ENCODE measurements around the gene KCNC4. TPM values are rescaled to one million over a fixed set of nuclear protein-coding genes. Genes with fewer than 3 reads are reported as not detected.
A peak's percentile ranks its signal among the peaks of the same experiment; 100 is the strongest.

KCNC4 gene
- total RNA-seq, 2 donors from 2014 or later, result 8.6 to 12.7 TPM

- H3K9me3 ChIP-seq, result no peaks in the 10 kb centered on the region
- peaks cover 35% of the 10 kb centered on the region for H3K4me1 ChIP-seq
- H3K27me3 ChIP-seq, result no peaks in the 10 kb centered on the region
- 89 to 91% methylated on average over 9 to 11 of the region's 11 CpGs for whole genome bisulfite sequencing, 2 donors
- DNase-seq (no peak), ATAC-seq (no peak)
- H3K4me3 ChIP-seq, result no peak overlapping the region
- no peaks in the 10 kb centered on the region for H3K36me3 ChIP-seq (replicated peaks in 1 of 2; ENCODE audit: insufficient read depth in 1 of 2, low read depth in 2 of 2)
- H3K27ac ChIP-seq, result no peak overlapping the region
- no peak for TF ChIP-seq POLR2A (IDR thresholded peaks at IDR 0.05)
- TF ChIP-seq, protein P1, sequence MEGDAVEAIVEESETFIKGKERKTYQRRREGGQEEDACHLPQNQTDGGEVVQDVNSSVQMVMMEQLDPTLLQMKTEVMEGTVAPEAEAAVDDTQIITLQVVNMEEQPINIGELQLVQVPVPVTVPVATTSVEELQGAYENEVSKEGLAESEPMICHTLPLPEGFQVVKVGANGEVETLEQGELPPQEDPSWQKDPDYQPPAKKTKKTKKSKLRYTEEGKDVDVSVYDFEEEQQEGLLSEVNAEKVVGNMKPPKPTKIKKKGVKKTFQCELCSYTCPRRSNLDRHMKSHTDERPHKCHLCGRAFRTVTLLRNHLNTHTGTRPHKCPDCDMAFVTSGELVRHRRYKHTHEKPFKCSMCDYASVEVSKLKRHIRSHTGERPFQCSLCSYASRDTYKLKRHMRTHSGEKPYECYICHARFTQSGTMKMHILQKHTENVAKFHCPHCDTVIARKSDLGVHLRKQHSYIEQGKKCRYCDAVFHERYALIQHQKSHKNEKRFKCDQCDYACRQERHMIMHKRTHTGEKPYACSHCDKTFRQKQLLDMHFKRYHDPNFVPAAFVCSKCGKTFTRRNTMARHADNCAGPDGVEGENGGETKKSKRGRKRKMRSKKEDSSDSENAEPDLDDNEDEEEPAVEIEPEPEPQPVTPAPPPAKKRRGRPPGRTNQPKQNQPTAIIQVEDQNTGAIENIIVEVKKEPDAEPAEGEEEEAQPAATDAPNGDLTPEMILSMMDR (IDR thresholded peaks at IDR 0.05), result no peak
- intact Hi-C loops (cut with DNase I), result loop anchor here (5.0 kb wide), 2 partner anchors 41 to 106 kb away; no protein-coding TSS in a partner anchor
Observed at GRCh38 chr1:110206261-110206920, 3.7 kb upstream of the KCNC4 start.

DNA sequence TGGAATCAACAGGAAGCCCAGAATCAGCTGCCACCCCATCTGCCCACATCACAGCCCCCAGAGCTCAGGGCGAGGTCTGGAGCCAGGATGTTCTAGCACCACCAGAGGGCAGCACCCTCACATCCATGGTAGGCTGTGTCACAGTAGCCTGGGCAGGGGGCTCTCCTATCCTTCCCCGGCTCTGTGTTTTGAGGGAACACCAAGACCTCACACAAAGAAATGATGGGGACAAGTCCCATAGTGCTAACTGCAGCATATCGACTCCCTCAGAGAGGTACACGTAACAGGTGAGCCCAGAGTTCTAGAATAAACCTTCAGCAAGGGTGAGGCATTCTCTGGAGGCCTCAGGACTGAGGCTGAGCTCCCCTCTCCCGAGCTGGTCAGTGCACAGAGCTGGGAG lies 2.3 kb upstream of the KCNC4 start:
- Histone ChIP-seq H3K27ac (peak overlapping the region in 3 of 4 donors; percentile 88 to 94 (median 89)), H3K27me3 (no peaks in the 10 kb centered on the region), H3K36me3 (replicated peaks in 1 of 2; ENCODE audit: insufficient read depth in 1 of 2, low read depth in 2 of 2) (no peaks in the 10 kb centered on the region), H3K4me3 (no peak overlapping the region), H3K4me1 (peaks cover 49% of the 10 kb centered on the region), H3K9me3 (no peaks in the 10 kb centered on the region)
- intact Hi-C loops (cut with DNase I), result loop anchor here (5.0 kb wide), 2 partner anchors 39 to 104 kb away; no protein-coding TSS in a partner anchor
- WGBS, 2 donors, result 25 to 50% methylated on average over 2 to 5 of the region's 5 CpGs
- ATAC-seq (no peak), DNase-seq (peak; percentile 72 to 82 (median 76))
- no peak for TF ChIP-seq POLR2A (IDR thresholded peaks at IDR 0.05)
- TF ChIP-seq, protein P1 (IDR thresholded peaks at IDR 0.05), result peak; percentile 76 to 92 (median 88)

- peak overlapping the region; percentile 89 to 95 (median 92) for H3K27ac ChIP-seq
- intact Hi-C loops (cut with DNase I), result loop anchor here (5.0 kb wide), 2 partner anchors 38 to 103 kb away; no protein-coding TSS in a partner anchor
- 21 to 26% methylated on average over 7 of the region's 7 CpGs for WGBS, 2 donors
- peak in 2 of 3 donors; percentile 20 to 24 for TF ChIP-seq POLR2A (IDR thresholded peaks at IDR 0.05)
- TF ChIP-seq, protein P1 (IDR thresholded peaks at IDR 0.05), result no peak
- no peaks in the 10 kb centered on the region for H3K27me3 ChIP-seq
- H3K36me3 ChIP-seq (replicated peaks in 1 of 2; ENCODE audit: insufficient read depth in 1 of 2, low read depth in 2 of 2), result no peaks in the 10 kb centered on the region
- peak; percentile 25 for ATAC-seq
- H3K4me3 ChIP-seq, result no peak overlapping the region
- peaks cover 50% of the 10 kb centered on the region for H3K4me1 ChIP-seq
- no peaks in the 10 kb centered on the region for H3K9me3 ChIP-seq
- peak; percentile 52 to 76 (median 72) for DNase-seq
Observed at GRCh38 chr1:110208916-110209645, 1.0 kb upstream of the KCNC4 start.

DNA sequence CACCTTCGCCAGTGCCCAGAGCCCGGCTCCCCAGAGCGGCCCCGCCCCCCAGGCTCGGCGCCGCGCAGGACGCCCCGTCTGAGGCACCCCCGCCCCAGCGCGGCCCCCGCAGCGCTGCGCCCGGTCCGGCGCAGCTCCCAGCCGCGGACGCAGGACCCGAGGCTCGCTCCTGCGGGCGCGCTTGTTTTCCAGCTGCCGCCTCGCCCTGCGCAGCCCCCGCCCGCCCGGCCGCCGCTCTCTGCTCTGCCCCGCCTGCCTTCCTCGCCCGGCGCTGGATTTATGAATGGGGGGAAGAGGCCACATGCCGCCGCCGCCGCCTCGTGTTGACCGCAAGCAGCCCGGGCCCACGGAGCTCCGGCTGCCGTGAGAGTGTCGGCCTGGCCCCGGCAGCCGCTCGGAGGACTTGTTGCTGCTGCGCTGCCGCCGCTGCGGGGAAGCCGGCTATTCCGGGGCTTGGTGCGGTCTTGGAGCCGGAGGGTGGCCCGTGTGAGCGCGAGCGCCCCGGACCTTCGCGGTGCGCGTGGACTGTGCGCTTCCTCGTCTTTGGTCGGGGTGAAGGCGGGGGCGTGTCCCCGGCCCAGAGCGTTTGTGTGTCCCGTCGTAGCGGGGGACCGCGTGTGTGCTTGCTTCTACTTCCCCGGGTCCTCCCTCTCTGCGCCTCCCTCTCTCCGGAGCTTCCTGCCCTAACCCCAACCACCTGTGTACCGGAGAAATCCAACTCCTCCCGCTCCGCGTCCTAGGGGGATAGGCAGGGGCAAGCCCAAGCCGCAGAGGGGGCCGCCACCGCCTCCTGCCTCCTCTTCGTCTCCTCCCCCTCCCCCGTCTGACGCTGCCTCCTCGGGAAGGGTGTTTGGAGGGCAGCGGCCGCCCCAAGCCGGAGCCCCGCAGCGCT lies 736 bp downstream of the KCNC4 start:
- Histone ChIP-seq H3K27ac (peak overlapping the region; percentile 89 to 95 (median 92)), H3K27me3 (no peaks in the 10 kb centered on the region), H3K4me1 (peaks cover 68% of the 10 kb centered on the region), H3K4me3 (peak overlapping the region; percentile 34 to 65), H3K36me3 (replicated peaks in 1 of 2; ENCODE audit: insufficient read depth in 1 of 2, low read depth in 2 of 2) (no peaks in the 10 kb centered on the region), H3K9me3 (no peaks in the 10 kb centered on the region)
- DNase-seq, result peak; percentile 56 to 62 (median 60)
- ATAC-seq, result peak; percentile 33
- peak in 2 of 3 donors; percentile 30 to 34 for TF ChIP-seq POLR2A (IDR thresholded peaks at IDR 0.05)
- TF ChIP-seq, protein P1 (IDR thresholded peaks at IDR 0.05), result no peak
- WGBS, 2 donors, result 0 to 1% methylated on average over 5 to 84 of the region's 101 CpGs
- intact Hi-C loops (cut with DNase I), result no loop called here

All from body of pancreas (tissue), 4 donors.